ENCODE data around the gene ARHGAP30. TPM values are rescaled to one million over a fixed set of nuclear protein-coding genes. Genes with fewer than 3 reads are reported as not detected.
A peak's percentile ranks its signal among the peaks of the same experiment; 100 is the strongest.
"Not testable (repeated sequence)": the region's sequence is repeated elsewhere in the genome, so short reads cannot be mapped to it uniquely, and the experiment has no call there.

Gene ARHGAP30
- total RNA-seq = 100 to 1,000 TPM; 104 to 106 TPM

- Mint-ChIP-seq H3K4me3 (peak within 1 kb of the TSS; percentile 95), H3K27me3 (ENCODE audit: low read depth) (no peaks in the 10 kb centered on the region), H3K4me1 (ENCODE audit: low read depth) (peaks cover 46% of the 10 kb centered on the region), H3K36me3 (ENCODE audit: low read depth) (peaks cover 14% of the 10 kb centered on the region), H3K27ac (peak within 1 kb of the TSS; percentile 97), H3K9me3 (peaks cover 1% of the 10 kb centered on the region)
- peak; percentile 96 for DNase-seq
- intact Hi-C loops (cut with micrococcal nuclease) = loop anchor here (1.0 to 5.0 kb wide), 9 partner anchors 22 to 318 kb away; partner anchors contain the start of genes DEDD, F11R, UFC1 and USP21
- CTCF ChIA-PET = interaction anchor here (0.7 to 8.9 kb wide), 13 partner anchors 9 to 80 kb away, joined by 3 to 221 read pairs (median 8); partner anchors contain the start of genes KLHDC9, NIT1, PFDN2 and USF1
Observed at GRCh38 chr1:161069731-161070270, at the start of gene ARHGAP30. TSS of gene ARHGAP30 (minus strand) at chr1:161069891. CDS start at chr1:161069624, 267 bp downstream.

GRCh38 chr1:161117759-161118581 is 48.3 kb upstream of the ARHGAP30 start, which contains the start of the genes NIT1 and PFDN2:
TSS of gene NIT1 (plus strand) at chr1:161118105. CDS start at chr1:161118177, 72 bp downstream.
TSS of gene PFDN2 (minus strand) at chr1:161118037. CDS start at chr1:161118026, 11 bp downstream.
- DNase-seq = peak; percentile 90
- peaks cover 52% of the 10 kb centered on the region for H3K36me3 Mint-ChIP-seq (ENCODE audit: low read depth)
- intact Hi-C loops (cut with micrococcal nuclease) = no loop called here
- H3K9me3 Mint-ChIP-seq = no peaks in the 10 kb centered on the region
- CTCF ChIA-PET = interaction anchor here (0.6 to 1.4 kb wide), 5 partner anchors 13 to 48 kb away, joined by 3 to 8 read pairs (median 3); partner anchors contain the start of genes ARHGAP30 and PPOX
- H3K4me3 Mint-ChIP-seq = peak within 1 kb of the TSS; percentile 92
- no peaks in the 10 kb centered on the region for H3K27me3 Mint-ChIP-seq (ENCODE audit: low read depth)
- H3K4me1 Mint-ChIP-seq (ENCODE audit: low read depth) = peaks cover 77% of the 10 kb centered on the region
- H3K27ac Mint-ChIP-seq = peak within 1 kb of the TSS; percentile 88

- peaks cover 75% of the 10 kb centered on the region for H3K4me1 Mint-ChIP-seq (ENCODE audit: low read depth)
- H3K27ac Mint-ChIP-seq = peak overlapping the region; percentile 77
- peak overlapping the region; percentile 92 for H3K4me3 Mint-ChIP-seq
- not testable (repeated sequence) for DNase-seq; H3K27me3 Mint-ChIP-seq (ENCODE audit: low read depth); H3K9me3 Mint-ChIP-seq
- CTCF ChIA-PET = interaction anchor here (0.6 to 1.2 kb wide), 5 partner anchors 16 to 1264 kb away, joined by 3 to 4 read pairs (median 3); partner anchors contain the start of gene PPOX
- intact Hi-C loops (cut with micrococcal nuclease) = loop anchor here (1.0 to 2.0 kb wide), 5 partner anchors 16 to 69 kb away; partner anchors contain the start of genes DEDD, PPOX and UFC1
- H3K36me3 Mint-ChIP-seq (ENCODE audit: low read depth) = peaks cover 43% of the 10 kb centered on the region
Observed at GRCh38 chr1:161115961-161116360, 46.3 kb upstream of the ARHGAP30 start.

GRCh38 chr1:161115132-161115711 is 45.5 kb upstream of the ARHGAP30 start:
- no peaks in the 10 kb centered on the region for H3K9me3 Mint-ChIP-seq
- H3K36me3 Mint-ChIP-seq (ENCODE audit: low read depth) = peaks cover 39% of the 10 kb centered on the region
- H3K27ac Mint-ChIP-seq = peak overlapping the region; percentile 77
- peaks cover 69% of the 10 kb centered on the region for H3K4me1 Mint-ChIP-seq (ENCODE audit: low read depth)
- CTCF ChIA-PET = interaction anchor here (1.2 kb wide), 1 partner anchor 16 kb away, joined by 4 read pairs; no protein-coding TSS in a partner anchor
- peak; percentile 78 for DNase-seq
- no peaks in the 10 kb centered on the region for H3K27me3 Mint-ChIP-seq (ENCODE audit: low read depth)
- intact Hi-C loops (cut with micrococcal nuclease) = loop anchor here (1.0 to 2.0 kb wide), 5 partner anchors 17 to 68 kb away; partner anchors contain the start of genes DEDD, PPOX and UFC1
- peak overlapping the region; percentile 92 for H3K4me3 Mint-ChIP-seq

GRCh38 chr1:161114556-161114955 is 44.9 kb upstream of the ARHGAP30 start:
- DNase-seq = no peak
- H3K36me3 Mint-ChIP-seq (ENCODE audit: low read depth) = peaks cover 36% of the 10 kb centered on the region
- no peak overlapping the region for H3K4me3 Mint-ChIP-seq
- intact Hi-C loops (cut with micrococcal nuclease) = loop anchor here (2.0 kb wide), 1 partner anchor 68 kb away; no protein-coding TSS in a partner anchor
- no peaks in the 10 kb centered on the region for H3K27me3 Mint-ChIP-seq (ENCODE audit: low read depth)
- peak overlapping the region; percentile 52 for H3K27ac Mint-ChIP-seq
- CTCF ChIA-PET = interaction anchor here (0.6 kb wide), 1 partner anchor 1187 kb away, joined by 4 read pairs; no protein-coding TSS in a partner anchor
- H3K9me3 Mint-ChIP-seq = no peaks in the 10 kb centered on the region
- peaks cover 62% of the 10 kb centered on the region for H3K4me1 Mint-ChIP-seq (ENCODE audit: low read depth)

- intact Hi-C loops (cut with micrococcal nuclease) = loop anchor here (2.0 kb wide), 1 partner anchor 67 kb away; no protein-coding TSS in a partner anchor
- peaks cover 56% of the 10 kb centered on the region for H3K4me1 Mint-ChIP-seq (ENCODE audit: low read depth)
- no peaks in the 10 kb centered on the region for H3K27me3 Mint-ChIP-seq (ENCODE audit: low read depth)
- no peak for DNase-seq
- H3K4me3 Mint-ChIP-seq = no peak overlapping the region
- no peaks in the 10 kb centered on the region for H3K9me3 Mint-ChIP-seq
- H3K27ac Mint-ChIP-seq = peak overlapping the region; percentile 52
- CTCF ChIA-PET = no interaction called here
- H3K36me3 Mint-ChIP-seq (ENCODE audit: low read depth) = peaks cover 38% of the 10 kb centered on the region
Observed at GRCh38 chr1:161113915-161114314, 44.2 kb upstream of the ARHGAP30 start.

GRCh38 chr1:161111527-161111926 is 41.8 kb upstream of the ARHGAP30 start:
- H3K4me1 Mint-ChIP-seq (ENCODE audit: low read depth) = peaks cover 49% of the 10 kb centered on the region
- H3K27ac Mint-ChIP-seq = no peak overlapping the region
- H3K27me3 Mint-ChIP-seq (ENCODE audit: low read depth) = no peaks in the 10 kb centered on the region
- intact Hi-C loops (cut with micrococcal nuclease) = no loop called here
- H3K9me3 Mint-ChIP-seq = no peaks in the 10 kb centered on the region
- peaks cover 39% of the 10 kb centered on the region for H3K36me3 Mint-ChIP-seq (ENCODE audit: low read depth)
- CTCF ChIA-PET = interaction anchor here (1.0 to 1.9 kb wide), 4 partner anchors 14 to 32 kb away, joined by 3 to 16 read pairs (median 4); partner anchors contain the start of gene KLHDC9
- no peak for DNase-seq
- no peak overlapping the region for H3K4me3 Mint-ChIP-seq

GRCh38 chr1:161111117-161111516 is 41.4 kb upstream of the ARHGAP30 start:
- intact Hi-C loops (cut with micrococcal nuclease) = no loop called here
- Mint-ChIP-seq H3K4me3 (no peak overlapping the region), H3K27me3 (ENCODE audit: low read depth) (no peaks in the 10 kb centered on the region), H3K4me1 (ENCODE audit: low read depth) (peaks cover 48% of the 10 kb centered on the region), H3K36me3 (ENCODE audit: low read depth) (peaks cover 38% of the 10 kb centered on the region), H3K9me3 (no peaks in the 10 kb centered on the region), H3K27ac (no peak overlapping the region)
- no peak for DNase-seq
- CTCF ChIA-PET = interaction anchor here (1.9 kb wide), 1 partner anchor 14 kb away, joined by 16 read pairs; the partner anchor contains the start of gene KLHDC9

GRCh38 chr1:161106431-161106830 is 36.7 kb upstream of the ARHGAP30 start:
- Mint-ChIP-seq H3K4me3 (no peak overlapping the region), H3K9me3 (no peaks in the 10 kb centered on the region), H3K27ac (no peak overlapping the region), H3K36me3 (ENCODE audit: low read depth) (peaks cover 32% of the 10 kb centered on the region), H3K4me1 (ENCODE audit: low read depth) (peaks cover 21% of the 10 kb centered on the region), H3K27me3 (ENCODE audit: low read depth) (no peaks in the 10 kb centered on the region)
- intact Hi-C loops (cut with micrococcal nuclease) = no loop called here
- DNase-seq = no peak
- CTCF ChIA-PET = interaction anchor here (0.6 to 2.1 kb wide), 2 partner anchors 109 to 786 kb away, joined by 4 to 8 read pairs; no protein-coding TSS in a partner anchor

- Mint-ChIP-seq H3K27me3 (ENCODE audit: low read depth) (no peaks in the 10 kb centered on the region), H3K9me3 (no peaks in the 10 kb centered on the region), H3K27ac (no peak overlapping the region), H3K36me3 (ENCODE audit: low read depth) (peaks cover 21% of the 10 kb centered on the region), H3K4me3 (no peak overlapping the region), H3K4me1 (ENCODE audit: low read depth) (peaks cover 36% of the 10 kb centered on the region)
- DNase-seq = no peak
- CTCF ChIA-PET = interaction anchor here (1.7 to 10.0 kb wide), 4 partner anchors 30 to 112 kb away, joined by 4 to 221 read pairs (median 117); partner anchors contain the start of genes ARHGAP30, TSTD1 and USF1
- intact Hi-C loops (cut with micrococcal nuclease) = no loop called here
Observed at GRCh38 chr1:161100556-161100955, 30.9 kb upstream of the ARHGAP30 start.

GRCh38 chr1:161099090-161099802 is 29.6 kb upstream of the ARHGAP30 start:
- Mint-ChIP-seq H3K4me3 (peak overlapping the region; percentile 30), H3K27me3 (ENCODE audit: low read depth) (no peaks in the 10 kb centered on the region), H3K36me3 (ENCODE audit: low read depth) (peaks cover 21% of the 10 kb centered on the region), H3K4me1 (ENCODE audit: low read depth) (peaks cover 38% of the 10 kb centered on the region), H3K27ac (peak overlapping the region; percentile 6), H3K9me3 (no peaks in the 10 kb centered on the region)
- intact Hi-C loops (cut with micrococcal nuclease) = loop anchor here (2.0 to 5.0 kb wide), 3 partner anchors 37 to 372 kb away; no protein-coding TSS in a partner anchor
- no peak for DNase-seq
- CTCF ChIA-PET = interaction anchor here (0.8 to 10.0 kb wide), 11 partner anchors 11 to 148 kb away, joined by 3 to 221 read pairs (median 9); partner anchors contain the start of genes ARHGAP30, NECTIN4, TSTD1 and USF1

Measured in activated naive CD4-positive, alpha-beta T cell treated with anti-CD3 and anti-CD28 coated beads for 36 hours (primary cell).